ENCODE data around the gene PSME1. TPM values are rescaled to one million over a fixed set of nuclear protein-coding genes. Genes with fewer than 3 reads are reported as not detected.

PSME1 gene
- total and polyA plus RNA-seq, 2 of the 13 experiments (the other 11 are each of a cell fraction or from before 2014, with no cell fraction given), result 159 to 608 TPM

DNA sequence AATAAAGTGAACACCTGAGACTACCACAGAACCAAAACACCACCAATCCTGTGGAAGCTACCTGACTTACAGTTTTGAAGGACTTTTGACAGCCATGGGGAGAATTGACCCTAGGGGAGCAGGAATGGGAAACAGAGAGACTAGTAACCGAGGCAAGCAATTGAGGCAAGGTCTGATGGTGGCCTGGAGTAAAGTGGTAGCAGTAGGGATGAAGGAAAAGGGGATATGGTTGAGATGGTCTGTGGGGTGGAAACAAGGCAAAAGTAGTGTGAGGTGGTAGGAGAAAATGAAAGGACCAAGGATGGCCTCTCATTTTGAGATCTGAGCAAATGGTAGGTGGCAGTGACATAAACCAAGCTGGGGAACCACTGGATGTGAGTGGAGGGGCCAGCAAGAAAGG lies 20.8 kb downstream of the PSME1 start (continued):
- TF ChIP-seq, protein P1, sequence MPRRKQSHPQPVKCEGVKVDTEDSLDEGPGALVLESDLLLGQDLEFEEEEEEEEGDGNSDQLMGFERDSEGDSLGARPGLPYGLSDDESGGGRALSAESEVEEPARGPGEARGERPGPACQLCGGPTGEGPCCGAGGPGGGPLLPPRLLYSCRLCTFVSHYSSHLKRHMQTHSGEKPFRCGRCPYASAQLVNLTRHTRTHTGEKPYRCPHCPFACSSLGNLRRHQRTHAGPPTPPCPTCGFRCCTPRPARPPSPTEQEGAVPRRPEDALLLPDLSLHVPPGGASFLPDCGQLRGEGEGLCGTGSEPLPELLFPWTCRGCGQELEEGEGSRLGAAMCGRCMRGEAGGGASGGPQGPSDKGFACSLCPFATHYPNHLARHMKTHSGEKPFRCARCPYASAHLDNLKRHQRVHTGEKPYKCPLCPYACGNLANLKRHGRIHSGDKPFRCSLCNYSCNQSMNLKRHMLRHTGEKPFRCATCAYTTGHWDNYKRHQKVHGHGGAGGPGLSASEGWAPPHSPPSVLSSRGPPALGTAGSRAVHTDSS (CRISPR knock-in tag; conservative IDR thresholded peaks at IDR 0.05), result no peak
- no peak for TF ChIP-seq HOXA3 (CRISPR knock-in tag; IDR thresholded peaks at IDR 0.05)
- TF ChIP-seq, protein P2, sequence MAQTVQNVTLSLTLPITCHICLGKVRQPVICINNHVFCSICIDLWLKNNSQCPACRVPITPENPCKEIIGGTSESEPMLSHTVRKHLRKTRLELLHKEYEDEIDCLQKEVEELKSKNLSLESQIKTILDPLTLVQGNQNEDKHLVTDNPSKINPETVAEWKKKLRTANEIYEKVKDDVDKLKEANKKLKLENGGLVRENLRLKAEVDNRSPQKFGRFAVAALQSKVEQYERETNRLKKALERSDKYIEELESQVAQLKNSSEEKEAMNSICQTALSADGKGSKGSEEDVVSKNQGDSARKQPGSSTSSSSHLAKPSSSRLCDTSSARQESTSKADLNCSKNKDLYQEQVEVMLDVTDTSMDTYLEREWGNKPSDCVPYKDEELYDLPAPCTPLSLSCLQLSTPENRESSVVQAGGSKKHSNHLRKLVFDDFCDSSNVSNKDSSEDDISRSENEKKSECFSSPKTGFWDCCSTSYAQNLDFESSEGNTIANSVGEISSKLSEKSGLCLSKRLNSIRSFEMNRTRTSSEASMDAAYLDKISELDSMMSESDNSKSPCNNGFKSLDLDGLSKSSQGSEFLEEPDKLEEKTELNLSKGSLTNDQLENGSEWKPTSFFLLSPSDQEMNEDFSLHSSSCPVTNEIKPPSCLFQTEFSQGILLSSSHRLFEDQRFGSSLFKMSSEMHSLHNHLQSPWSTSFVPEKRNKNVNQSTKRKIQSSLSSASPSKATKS (CRISPR knock-in tag; IDR thresholded peaks at IDR 0.05), result no peak
- TF ChIP-seq ZSCAN21 (CRISPR knock-in tag; IDR thresholded peaks at IDR 0.05; ENCODE audit: borderline replicate concordance), result no peak
- no peak for TF ChIP-seq ONECUT2 (CRISPR knock-in tag; IDR thresholded peaks at IDR 0.05)
- no peak for TF ChIP-seq MXI1 (IDR thresholded peaks at IDR 0.05; ENCODE audit: borderline replicate concordance, low read depth, low read length)
- no peak for TF ChIP-seq RBM39 (IDR thresholded peaks at IDR 0.05; ENCODE audit: low read depth, low read length, poor library complexity, severe bottlenecking)
- no peak for TF ChIP-seq ZBTB42 (CRISPR knock-in tag; IDR thresholded peaks at IDR 0.05)
- TF ChIP-seq NFE2L1 (CRISPR knock-in tag; IDR thresholded peaks at IDR 0.05; ENCODE audit: borderline replicate concordance), result no peak
- TF ChIP-seq, protein P3, sequence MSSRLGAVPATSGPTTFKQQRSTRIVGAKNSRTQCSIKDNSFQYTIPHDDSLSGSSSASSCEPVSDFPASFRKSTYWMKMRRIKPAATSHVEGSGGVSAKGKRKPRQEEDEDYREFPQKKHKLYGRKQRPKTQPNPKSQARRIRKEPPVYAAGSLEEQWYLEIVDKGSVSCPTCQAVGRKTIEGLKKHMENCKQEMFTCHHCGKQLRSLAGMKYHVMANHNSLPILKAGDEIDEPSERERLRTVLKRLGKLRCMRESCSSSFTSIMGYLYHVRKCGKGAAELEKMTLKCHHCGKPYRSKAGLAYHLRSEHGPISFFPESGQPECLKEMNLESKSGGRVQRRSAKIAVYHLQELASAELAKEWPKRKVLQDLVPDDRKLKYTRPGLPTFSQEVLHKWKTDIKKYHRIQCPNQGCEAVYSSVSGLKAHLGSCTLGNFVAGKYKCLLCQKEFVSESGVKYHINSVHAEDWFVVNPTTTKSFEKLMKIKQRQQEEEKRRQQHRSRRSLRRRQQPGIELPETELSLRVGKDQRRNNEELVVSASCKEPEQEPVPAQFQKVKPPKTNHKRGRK (CRISPR knock-in tag; IDR thresholded peaks at IDR 0.05), result no peak
- TF ChIP-seq FOXA1 (IDR thresholded peaks at IDR 0.05), result 0 out of 2 replicates have a peak, but pooled peaks have one; percentile 33
- no peak for TF ChIP-seq FOXA1 (CRISPR knock-in tag; IDR thresholded peaks at IDR 0.05)
- TF ChIP-seq, protein P4, sequence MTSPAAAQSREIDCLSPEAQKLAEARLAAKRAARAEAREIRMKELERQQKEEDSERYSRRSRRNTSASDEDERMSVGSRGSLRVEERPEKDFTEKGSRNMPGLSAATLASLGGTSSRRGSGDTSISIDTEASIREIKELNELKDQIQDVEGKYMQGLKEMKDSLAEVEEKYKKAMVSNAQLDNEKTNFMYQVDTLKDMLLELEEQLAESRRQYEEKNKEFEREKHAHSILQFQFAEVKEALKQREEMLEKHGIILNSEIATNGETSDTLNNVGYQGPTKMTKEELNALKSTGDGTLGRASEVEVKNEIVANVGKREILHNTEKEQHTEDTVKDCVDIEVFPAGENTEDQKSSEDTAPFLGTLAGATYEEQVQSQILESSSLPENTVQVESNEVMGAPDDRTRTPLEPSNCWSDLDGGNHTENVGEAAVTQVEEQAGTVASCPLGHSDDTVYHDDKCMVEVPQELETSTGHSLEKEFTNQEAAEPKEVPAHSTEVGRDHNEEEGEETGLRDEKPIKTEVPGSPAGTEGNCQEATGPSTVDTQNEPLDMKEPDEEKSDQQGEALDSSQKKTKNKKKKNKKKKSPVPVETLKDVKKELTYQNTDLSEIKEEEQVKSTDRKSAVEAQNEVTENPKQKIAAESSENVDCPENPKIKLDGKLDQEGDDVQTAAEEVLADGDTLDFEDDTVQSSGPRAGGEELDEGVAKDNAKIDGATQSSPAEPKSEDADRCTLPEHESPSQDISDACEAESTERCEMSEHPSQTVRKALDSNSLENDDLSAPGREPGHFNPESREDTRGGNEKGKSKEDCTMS (CRISPR knock-in tag; conservative IDR thresholded peaks at IDR 0.05), result no peak
- TF ChIP-seq, protein P5, sequence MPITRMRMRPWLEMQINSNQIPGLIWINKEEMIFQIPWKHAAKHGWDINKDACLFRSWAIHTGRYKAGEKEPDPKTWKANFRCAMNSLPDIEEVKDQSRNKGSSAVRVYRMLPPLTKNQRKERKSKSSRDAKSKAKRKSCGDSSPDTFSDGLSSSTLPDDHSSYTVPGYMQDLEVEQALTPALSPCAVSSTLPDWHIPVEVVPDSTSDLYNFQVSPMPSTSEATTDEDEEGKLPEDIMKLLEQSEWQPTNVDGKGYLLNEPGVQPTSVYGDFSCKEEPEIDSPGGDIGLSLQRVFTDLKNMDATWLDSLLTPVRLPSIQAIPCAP (CRISPR knock-in tag; IDR thresholded peaks at IDR 0.05; ENCODE audit: low read depth), result no peak
- 0 out of 2 replicates have a peak, but pooled peaks have one; percentile 29 for TF ChIP-seq NFRKB (IDR thresholded peaks at IDR 0.05)
- TF ChIP-seq, protein P6, sequence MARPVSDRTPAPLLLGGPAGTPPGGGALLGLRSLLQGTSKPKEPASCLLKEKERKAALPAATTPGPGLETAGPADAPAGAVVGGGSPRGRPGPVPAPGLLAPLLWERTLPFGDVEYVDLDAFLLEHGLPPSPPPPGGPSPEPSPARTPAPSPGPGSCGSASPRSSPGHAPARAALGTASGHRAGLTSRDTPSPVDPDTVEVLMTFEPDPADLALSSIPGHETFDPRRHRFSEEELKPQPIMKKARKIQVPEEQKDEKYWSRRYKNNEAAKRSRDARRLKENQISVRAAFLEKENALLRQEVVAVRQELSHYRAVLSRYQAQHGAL (CRISPR knock-in tag; IDR thresholded peaks at IDR 0.05; ENCODE audit: not compliant biosample characterization), result no peak
- TF ChIP-seq HNRNPH1 (optimal IDR thresholded peaks at IDR 0.05; ENCODE audit: low read depth, low read length), result no peak
- TF ChIP-seq TEAD2 (CRISPR knock-in tag; IDR thresholded peaks at IDR 0.05), result no peak
- no peak for TF ChIP-seq ZNF496 (CRISPR knock-in tag; IDR thresholded peaks at IDR 0.05; ENCODE audit: insufficient replicate concordance)
- no peak for TF ChIP-seq ZNF329 (CRISPR knock-in tag; IDR thresholded peaks at IDR 0.05; ENCODE audit: low read depth)

Data from HepG2 (cell line).